Right kidney (tissue), 1 donor: Measurements from ENCODE around the gene PCBP2.
"Not testable (repeated sequence)": the region's sequence is repeated elsewhere in the genome, so short reads cannot be mapped to it uniquely, and the experiment has no call there.

Experiments
- DNase-seq: peaks from one replicate; pipeline ENCODE4 v3.0.0-alpha.2; 2016

Gene PCBP2

GRCh38 chr12:53430116-53430515 lies 21.8 kb upstream of the PCBP2 start:
- no peak for DNase-seq

DNA sequence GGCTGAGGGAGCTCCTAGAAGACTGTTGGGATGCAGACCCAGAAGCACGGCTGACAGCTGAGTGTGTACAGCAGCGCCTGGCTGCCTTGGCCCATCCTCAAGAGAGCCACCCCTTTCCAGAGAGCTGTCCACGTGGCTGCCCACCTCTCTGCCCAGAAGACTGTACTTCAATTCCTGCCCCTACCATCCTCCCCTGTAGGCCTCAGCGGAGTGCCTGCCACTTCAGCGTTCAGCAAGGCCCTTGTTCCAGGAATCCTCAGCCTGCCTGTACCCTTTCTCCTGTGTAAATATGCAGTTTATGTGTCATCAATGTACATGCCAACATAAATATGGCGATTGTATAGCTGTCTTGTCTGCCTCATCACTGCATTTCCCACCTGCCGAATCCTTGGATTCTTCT lies 20.7 kb upstream of the PCBP2 start:
- no peak for DNase-seq

DNA sequence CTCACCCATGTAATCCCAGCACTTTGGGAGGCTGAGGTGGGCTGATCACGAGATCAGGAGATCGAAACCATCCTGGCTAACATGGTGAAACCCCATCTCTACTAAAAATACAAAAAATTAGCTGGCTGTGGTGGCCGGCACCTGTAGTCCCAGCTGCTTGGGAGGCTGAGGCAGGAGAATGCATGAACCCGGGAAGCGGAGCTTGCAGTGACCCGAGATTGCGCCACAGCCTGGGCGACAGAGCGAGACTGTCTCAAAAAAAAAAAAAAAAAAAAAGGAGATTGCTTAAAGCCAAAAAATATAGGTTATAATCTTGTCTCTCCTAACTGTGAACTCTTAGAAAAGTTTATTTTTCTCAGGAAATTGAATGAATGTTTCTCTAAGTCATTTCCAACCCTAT lies 16.6 kb upstream of the PCBP2 start:
- DNase-seq = not testable (repeated sequence)

GRCh38 chr12:53439582-53439981 lies 12.3 kb upstream of the PCBP2 start:
- not testable (repeated sequence) for DNase-seq

GRCh38 chr12:53441040-53441833 lies 10.7 kb upstream of the PCBP2 start, which contains the start of gene PRR13:
Gene PRR13 (plus strand): TSS chr12:53441734. CDS start chr12:53442715, 981 bp downstream.
- peak; percentile 92 for DNase-seq

DNA sequence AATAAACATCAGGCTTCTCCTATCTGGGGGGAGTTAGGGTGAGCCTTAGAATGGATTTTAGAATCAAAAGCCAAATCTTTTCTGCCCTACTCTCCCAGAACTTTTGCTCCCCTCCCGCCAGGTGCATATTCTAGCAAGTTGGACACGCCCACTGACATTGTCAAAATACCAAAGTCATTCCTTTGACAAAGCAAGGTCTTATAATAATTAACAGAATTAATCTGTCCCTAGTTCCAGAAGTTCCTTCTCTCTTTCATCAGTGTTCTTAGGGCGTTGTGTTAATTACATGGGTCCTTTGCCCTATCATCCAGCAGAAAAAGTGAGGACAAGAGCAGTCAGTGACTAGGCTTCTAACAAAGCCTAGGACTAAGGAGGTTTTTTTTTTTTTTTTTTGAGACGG lies 7.9 kb upstream of the PCBP2 start:
- DNase-seq = no peak

GRCh38 chr12:53444593-53445325 lies 7.1 kb upstream of the PCBP2 start:
- not testable (repeated sequence) for DNase-seq

GRCh38 chr12:53450936-53451335 lies 966 bp upstream of the PCBP2 start:
- no peak for DNase-seq

GRCh38 chr12:53452159-53453077 lies 516 bp downstream of the PCBP2 start:
- peak; percentile 87 for DNase-seq

DNA sequence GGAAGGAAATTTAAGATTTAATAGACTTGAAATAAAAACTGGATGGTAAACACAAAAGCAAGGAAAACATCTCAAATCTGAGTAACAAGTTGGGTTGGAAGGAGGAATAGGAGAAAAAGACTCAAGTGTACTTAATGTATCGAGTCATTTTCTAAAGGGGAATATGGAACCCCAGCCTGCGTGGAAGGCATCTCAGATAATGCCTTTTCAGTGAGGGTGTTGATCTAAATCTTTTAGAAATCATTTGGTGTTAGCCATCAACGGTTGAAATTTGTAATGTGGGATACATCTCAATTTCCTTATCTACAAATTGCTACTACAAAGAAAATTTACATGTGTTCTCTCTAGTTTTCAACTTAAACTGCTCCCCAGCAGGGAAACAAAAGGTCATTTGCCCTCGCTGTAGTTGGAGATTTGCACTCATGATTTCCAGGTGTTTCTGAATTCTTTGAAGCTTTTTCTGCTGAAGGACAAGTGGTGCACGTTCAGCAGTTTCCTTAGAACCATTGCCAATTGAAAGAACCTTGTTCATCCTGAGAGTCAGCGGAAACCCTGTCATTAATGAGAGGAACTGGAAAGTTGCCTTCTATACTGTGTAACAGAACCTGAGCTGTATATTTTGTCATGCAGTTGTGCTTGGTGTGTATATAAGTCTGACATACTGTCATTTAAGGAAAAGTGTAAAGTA lies 2.2 kb downstream of the PCBP2 start:
- no peak for DNase-seq

- no peak for DNase-seq
Measured at GRCh38 chr12:53454707-53455106, 2.8 kb downstream of the PCBP2 start.

GRCh38 chr12:53456654-53457366 lies 4.9 kb downstream of the PCBP2 start:
- DNase-seq = no peak

- DNase-seq = no peak
Measured at GRCh38 chr12:53459097-53459496, 7.2 kb downstream of the PCBP2 start.

DNA sequence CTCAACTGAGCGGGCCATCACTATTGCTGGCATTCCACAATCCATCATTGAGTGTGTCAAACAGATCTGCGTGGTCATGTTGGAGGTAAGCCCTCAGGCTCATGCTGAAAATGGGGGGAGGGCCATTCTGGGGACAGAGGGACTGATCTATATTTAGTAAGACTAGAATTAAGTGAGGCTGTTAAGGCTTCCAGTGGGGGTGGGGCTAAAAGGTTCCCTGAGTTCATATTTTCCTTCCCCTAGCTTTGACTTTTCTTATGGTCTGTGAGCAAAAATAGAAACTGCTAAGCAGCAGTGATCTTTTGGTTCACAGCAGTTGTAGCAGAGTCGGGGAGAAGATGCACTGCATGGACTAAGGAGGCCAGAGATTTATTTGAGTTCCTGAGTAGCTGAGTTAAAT lies 9.2 kb downstream of the PCBP2 start:
- DNase-seq = no peak

- no peak for DNase-seq
Measured at GRCh38 chr12:53461591-53461990, 9.7 kb downstream of the PCBP2 start.

GRCh38 chr12:53462935-53463334 lies 11.0 kb downstream of the PCBP2 start:
- no peak for DNase-seq

GRCh38 chr12:53463802-53464560 lies 12.1 kb downstream of the PCBP2 start:
- no peak for DNase-seq

- no peak for DNase-seq
Measured at GRCh38 chr12:53464685-53465418, 12.9 kb downstream of the PCBP2 start.

DNA sequence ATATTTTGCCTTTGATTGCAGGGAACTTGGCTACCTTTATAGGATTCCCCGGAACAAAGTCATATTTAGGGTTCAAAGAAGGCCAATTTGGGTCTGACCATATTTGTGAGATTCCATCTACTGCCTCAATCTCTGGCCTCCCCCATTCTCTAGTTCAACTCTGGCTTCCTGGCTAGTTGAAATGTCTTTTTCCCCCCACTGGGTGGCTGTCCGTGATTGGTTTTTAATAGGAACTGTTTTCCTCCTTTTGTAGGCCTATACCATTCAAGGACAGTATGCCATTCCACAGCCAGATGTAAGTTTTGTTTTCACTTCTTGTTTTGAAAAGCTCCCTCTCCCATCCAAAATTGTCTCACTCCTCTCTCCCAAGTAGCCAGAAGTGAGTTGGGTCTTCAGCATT lies 13.8 kb downstream of the PCBP2 start:
- no peak for DNase-seq

DNA sequence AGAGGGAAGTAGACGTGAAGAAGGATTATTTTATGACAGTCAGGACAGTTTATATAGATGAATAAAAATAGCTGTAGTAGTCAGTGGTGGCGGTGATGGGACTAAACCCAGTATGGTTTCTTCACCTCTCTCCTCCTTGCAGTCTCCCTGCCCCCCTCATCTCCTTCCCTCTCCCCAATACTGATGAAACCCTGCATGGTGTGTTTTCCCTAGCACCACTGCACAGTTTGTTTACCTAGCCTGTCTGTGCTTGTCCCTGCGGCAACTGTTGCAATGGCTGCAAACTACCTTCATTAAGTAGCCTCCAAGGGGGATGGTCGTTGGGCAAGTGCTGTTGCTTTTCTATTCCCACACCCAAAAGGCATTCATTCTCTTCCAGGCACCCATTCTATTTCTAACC lies 14.7 kb downstream of the PCBP2 start:
- no peak for DNase-seq
